Vagina (tissue), 2 donors: ENCODE measurements around the gene GPRC5C.
"Not testable (repeated sequence)": the region's sequence is repeated elsewhere in the genome, so short reads cannot be mapped to it uniquely, and the experiment has no call there.

Experiments
- POLR2A ChIP-seq, 2 donors: fragments of 450-650 bp; IDR thresholded peaks; one replicate each; pipeline ENCODE4 v1.6.1; 2017; ENCODE audit warnings: antibody characterized with exemption in 2 of 2, mild to moderate bottlenecking in 2 of 2, moderate library complexity in 2 of 2
- TF ChIP-seq, protein P1 (sequence below), 3 experiments: fragments of 450-650 bp in 2 of 3; fragments of 200-600 bp in 1 of 3; sonication (generic) in 1 of 3; IDR thresholded peaks; one replicate each; pipeline ENCODE4 v1.5.1; 2017 to 2019; ENCODE audit warnings: antibody characterized with exemption in 3 of 3, mild to moderate bottlenecking in 2 of 3, moderate library complexity in 2 of 3

DNA sequence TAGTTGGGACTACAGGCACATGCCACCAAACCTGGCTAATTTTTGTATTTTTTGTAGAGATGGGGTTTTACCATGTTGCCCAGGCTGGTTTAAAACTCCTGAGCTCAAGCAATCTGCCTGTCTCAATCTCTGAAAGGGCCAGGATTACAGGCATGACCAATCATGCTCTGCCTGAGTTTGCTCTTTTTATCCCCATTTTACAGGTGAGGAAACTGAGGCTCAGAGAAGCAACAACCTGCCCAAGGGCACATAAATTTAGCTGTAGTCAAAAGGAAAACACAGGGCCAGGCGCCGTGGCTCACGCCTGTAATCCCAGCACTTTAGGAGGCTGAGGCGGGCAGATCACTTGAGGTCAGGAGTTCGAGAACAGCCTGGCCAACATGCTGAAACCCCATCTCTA lies 26.6 kb upstream of the GPRC5C start:
- TF ChIP-seq, protein P1, sequence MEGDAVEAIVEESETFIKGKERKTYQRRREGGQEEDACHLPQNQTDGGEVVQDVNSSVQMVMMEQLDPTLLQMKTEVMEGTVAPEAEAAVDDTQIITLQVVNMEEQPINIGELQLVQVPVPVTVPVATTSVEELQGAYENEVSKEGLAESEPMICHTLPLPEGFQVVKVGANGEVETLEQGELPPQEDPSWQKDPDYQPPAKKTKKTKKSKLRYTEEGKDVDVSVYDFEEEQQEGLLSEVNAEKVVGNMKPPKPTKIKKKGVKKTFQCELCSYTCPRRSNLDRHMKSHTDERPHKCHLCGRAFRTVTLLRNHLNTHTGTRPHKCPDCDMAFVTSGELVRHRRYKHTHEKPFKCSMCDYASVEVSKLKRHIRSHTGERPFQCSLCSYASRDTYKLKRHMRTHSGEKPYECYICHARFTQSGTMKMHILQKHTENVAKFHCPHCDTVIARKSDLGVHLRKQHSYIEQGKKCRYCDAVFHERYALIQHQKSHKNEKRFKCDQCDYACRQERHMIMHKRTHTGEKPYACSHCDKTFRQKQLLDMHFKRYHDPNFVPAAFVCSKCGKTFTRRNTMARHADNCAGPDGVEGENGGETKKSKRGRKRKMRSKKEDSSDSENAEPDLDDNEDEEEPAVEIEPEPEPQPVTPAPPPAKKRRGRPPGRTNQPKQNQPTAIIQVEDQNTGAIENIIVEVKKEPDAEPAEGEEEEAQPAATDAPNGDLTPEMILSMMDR (IDR thresholded peaks at IDR 0.05): not testable (repeated sequence)
- TF ChIP-seq POLR2A (IDR thresholded peaks at IDR 0.05): not testable (repeated sequence)
